ENCODE results near the gene USP13.

DNA sequence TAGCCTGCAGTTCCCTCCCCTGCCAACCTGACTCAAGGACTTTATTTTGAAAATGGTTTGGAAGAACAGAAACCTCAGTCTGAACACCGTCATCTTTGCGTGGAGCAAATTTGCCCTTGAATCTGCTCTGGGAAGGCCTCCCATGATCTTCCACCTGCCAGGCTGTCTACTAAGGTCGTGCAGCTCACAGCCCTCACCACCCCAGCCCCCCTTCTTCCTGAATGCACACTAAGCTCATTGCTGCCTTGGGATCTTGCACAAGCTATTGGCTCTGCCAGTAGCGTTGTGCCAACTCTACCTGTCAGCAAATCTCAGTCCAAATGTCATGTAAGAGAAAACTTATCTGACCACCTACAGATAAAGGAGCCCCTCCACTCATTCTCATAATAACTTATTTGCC, 141.5 kb downstream of the USP13 start:
- TF ChIP-seq, protein P1, sequence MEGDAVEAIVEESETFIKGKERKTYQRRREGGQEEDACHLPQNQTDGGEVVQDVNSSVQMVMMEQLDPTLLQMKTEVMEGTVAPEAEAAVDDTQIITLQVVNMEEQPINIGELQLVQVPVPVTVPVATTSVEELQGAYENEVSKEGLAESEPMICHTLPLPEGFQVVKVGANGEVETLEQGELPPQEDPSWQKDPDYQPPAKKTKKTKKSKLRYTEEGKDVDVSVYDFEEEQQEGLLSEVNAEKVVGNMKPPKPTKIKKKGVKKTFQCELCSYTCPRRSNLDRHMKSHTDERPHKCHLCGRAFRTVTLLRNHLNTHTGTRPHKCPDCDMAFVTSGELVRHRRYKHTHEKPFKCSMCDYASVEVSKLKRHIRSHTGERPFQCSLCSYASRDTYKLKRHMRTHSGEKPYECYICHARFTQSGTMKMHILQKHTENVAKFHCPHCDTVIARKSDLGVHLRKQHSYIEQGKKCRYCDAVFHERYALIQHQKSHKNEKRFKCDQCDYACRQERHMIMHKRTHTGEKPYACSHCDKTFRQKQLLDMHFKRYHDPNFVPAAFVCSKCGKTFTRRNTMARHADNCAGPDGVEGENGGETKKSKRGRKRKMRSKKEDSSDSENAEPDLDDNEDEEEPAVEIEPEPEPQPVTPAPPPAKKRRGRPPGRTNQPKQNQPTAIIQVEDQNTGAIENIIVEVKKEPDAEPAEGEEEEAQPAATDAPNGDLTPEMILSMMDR (IDR thresholded peaks at IDR 0.05) = no peak
- no peak for TF ChIP-seq POLR2A (IDR thresholded peaks at IDR 0.05)
